ENCODE data around the gene TBC1D17.

DNA sequence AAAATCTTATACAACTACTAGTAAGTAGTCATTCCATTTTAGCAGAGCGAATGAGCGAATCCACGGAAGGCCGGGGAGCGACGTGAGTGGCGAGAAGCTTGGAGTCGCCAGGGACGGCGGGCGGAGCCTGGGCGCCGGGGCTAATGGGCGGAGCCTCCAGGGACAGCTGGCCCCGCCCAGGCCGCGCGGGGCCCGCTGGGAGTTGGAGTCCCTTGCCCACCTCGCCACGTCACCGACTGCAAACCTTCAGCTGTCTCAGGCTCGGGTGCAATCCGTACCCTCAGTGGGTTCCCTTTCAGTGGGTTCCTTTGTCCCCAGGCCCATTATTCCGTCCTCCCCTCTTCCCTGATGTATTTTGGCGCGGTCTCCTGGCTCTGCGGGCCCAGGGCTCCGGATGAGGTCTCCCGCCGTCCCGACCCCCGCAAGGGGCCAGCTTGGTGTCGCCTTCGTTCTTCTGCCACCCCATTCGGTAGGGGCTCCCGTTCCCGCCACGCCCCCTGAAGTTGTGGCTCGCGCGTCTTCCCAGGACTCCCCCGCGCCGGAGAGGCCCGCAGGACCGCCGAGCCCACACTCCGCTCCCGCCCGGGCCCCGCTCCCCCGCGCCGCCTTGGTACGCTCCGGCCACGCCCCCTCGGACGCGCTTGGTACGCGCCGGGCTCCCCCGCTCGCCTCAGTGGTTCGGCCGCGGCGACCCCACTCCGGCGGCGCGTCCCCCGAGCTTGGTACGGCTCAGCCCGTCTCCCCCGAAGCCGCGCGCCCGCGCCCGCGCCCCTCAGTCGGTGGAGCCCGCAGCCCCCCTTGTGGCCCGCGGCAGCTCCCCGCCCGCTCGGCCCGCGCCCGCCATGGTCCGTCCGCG, 26.8 kb upstream of the TBC1D17 start, which contains the start of gene PTOV1:
- no peak for TF ChIP-seq CTCF (conservative IDR thresholded peaks at IDR 0.05)
- no peak for TF ChIP-seq EZH2 (IDR thresholded peaks at IDR 0.05; ENCODE audit: low read depth)
